ENCODE measurements around the gene ELAVL2.

The ELAVL2 gene

GRCh38 chr9:23751633-23752032 lies 74.4 kb downstream of the ELAVL2 start:
- DNase-seq (ENCODE audit: low read depth): no peak
- H3K4me3 ChIP-seq (ENCODE audit: low read length): no peak overlapping the region
- TF ChIP-seq CTCF (conservative IDR thresholded peaks at IDR 0.05; ENCODE audit: low read length): no peak

- no peak overlapping the region for H3K4me3 ChIP-seq (ENCODE audit: low read length)
- DNase-seq (ENCODE audit: low read depth): no peak
- TF ChIP-seq CTCF (conservative IDR thresholded peaks at IDR 0.05; ENCODE audit: low read length): no peak
Observed at GRCh38 chr9:23750808-23751207, 75.2 kb downstream of the ELAVL2 start.

DNA sequence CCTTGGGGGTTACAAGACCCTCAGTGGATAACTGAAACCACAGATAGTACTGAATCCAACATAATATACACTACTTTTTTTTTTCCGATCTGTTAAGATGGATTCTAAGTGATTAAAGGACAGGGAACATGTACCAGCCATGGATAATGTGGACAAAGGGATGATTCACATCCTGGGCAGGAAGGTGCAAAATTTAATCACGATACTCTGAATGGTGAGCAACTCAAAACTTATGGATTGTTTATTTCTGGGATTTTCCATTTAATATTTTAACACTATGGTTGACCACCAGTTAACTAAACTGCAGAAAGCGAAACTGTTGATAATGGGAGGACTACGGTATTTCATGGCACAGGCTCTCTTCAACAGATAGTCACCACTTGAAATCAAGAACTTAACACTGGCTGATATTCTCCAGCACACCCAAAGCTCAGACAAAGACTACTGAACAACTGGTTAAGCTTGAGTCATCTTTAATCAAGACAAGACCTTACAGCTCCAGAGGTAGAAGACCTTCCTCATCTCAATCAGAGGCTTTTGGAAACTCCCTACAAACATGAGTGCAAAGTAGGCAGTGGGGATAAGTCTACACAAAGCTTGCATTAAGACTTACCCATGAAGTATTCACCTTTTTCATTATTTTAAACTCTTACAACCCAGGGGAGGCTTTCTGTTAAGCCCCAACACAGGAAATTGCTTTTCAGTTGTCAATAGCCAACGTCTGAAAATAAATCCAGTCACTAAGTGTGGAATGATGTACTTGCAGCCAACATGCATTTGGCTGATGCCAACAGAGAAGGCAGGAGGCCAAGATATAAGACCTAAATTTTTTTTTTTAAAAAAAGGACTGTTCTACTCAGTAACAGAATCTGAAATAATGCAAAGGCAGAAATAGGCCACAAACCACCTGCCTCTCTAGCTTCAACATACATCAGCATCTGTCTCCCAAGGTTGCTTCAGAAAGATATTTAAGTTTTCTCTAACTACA lies 78.7 kb downstream of the ELAVL2 start:
- TF ChIP-seq CTCF (conservative IDR thresholded peaks at IDR 0.05; ENCODE audit: low read length): no peak
- no peak overlapping the region for H3K4me3 ChIP-seq (ENCODE audit: low read length)
- no peak for DNase-seq (ENCODE audit: low read depth)

- no peak for TF ChIP-seq CTCF (conservative IDR thresholded peaks at IDR 0.05; ENCODE audit: low read length)
- no peak for DNase-seq (ENCODE audit: low read depth)
- H3K4me3 ChIP-seq (ENCODE audit: low read length): no peak overlapping the region
Observed at GRCh38 chr9:23746317-23746716, 79.7 kb downstream of the ELAVL2 start.

DNA sequence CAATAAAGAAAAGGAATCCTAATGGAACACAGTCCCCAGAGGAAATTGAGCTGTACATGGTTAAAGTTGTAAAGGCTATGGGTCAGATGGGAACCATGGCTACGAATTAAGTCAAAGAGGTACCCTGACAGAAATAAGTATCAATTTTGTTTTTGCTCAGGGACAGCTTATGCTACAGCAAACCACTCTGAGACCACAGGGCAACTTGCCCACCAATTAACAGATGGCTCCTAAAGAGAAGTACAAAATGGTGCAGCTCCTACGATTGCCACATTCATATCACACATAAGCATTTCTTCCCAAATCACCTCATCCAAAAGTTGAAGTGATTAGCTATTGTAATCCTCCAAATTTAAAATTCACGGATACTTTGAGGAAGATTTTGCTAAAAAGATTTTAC lies 83.0 kb downstream of the ELAVL2 start:
- H3K4me3 ChIP-seq (ENCODE audit: low read length): no peak overlapping the region
- no peak for TF ChIP-seq CTCF (conservative IDR thresholded peaks at IDR 0.05; ENCODE audit: low read length)
- DNase-seq (ENCODE audit: low read depth): no peak

GRCh38 chr9:23741351-23741750 lies 84.7 kb downstream of the ELAVL2 start:
- no peak overlapping the region for H3K4me3 ChIP-seq (ENCODE audit: low read length)
- no peak for TF ChIP-seq CTCF (conservative IDR thresholded peaks at IDR 0.05; ENCODE audit: low read length)
- DNase-seq (ENCODE audit: low read depth): no peak

GRCh38 chr9:23740531-23740930 lies 85.5 kb downstream of the ELAVL2 start:
- TF ChIP-seq CTCF (conservative IDR thresholded peaks at IDR 0.05; ENCODE audit: low read length): no peak
- H3K4me3 ChIP-seq (ENCODE audit: low read length): no peak overlapping the region

More at GRCh38 chr9:23740531-23740930, 85.5 kb downstream of the ELAVL2 start:
- DNase-seq (ENCODE audit: low read depth): no peak

Measured in AG10803 (cell line).